Measurements from ENCODE around the gene PTDSS2. TPM values are rescaled to one million over a fixed set of nuclear protein-coding genes. Genes with fewer than 3 reads are reported as not detected.

PTDSS2 gene
- total RNA-seq, 1 donor from 2014 or later, result 32.9 TPM

GRCh38 chr11:438101-438844 is 11.8 kb upstream of the PTDSS2 start:
- no peak for TF ChIP-seq CTCF (IDR thresholded peaks at IDR 0.05)
- no peaks in the 10 kb centered on the region for H3K36me3 ChIP-seq
- H3K27me3 ChIP-seq (ENCODE audit: low read depth), result peaks cover 16% of the 10 kb centered on the region
- ATAC-seq, result no peak
- peak; percentile 45 for DNase-seq
- intact Hi-C loops (cut with DNase I), result no loop called here
- no peak overlapping the region for H3K27ac ChIP-seq
- H3K4me3 ChIP-seq, result no peak overlapping the region
- H3K4me1 ChIP-seq, result peaks cover 19% of the 10 kb centered on the region
- H3K9me3 ChIP-seq, result no peaks in the 10 kb centered on the region

- TF ChIP-seq CTCF (IDR thresholded peaks at IDR 0.05), result no peak
- H3K36me3 ChIP-seq, result no peaks in the 10 kb centered on the region
- DNase-seq, result peak; percentile 37
- intact Hi-C loops (cut with DNase I), result no loop called here
- no peak overlapping the region for H3K27ac ChIP-seq
- H3K4me1 ChIP-seq, result peaks cover 31% of the 10 kb centered on the region
- no peaks in the 10 kb centered on the region for H3K9me3 ChIP-seq
- ATAC-seq, result no peak
- H3K4me3 ChIP-seq, result no peak overlapping the region
- peaks cover 16% of the 10 kb centered on the region for H3K27me3 ChIP-seq (ENCODE audit: low read depth)
These were observed 10.6 kb upstream of the PTDSS2 start for GRCh38 chr11:439315-440064.

GRCh38 chr11:440065-441042 is 9.7 kb upstream of the PTDSS2 start:
- ATAC-seq, result no peak

GRCh38 chr11:441043-441417 is 9.0 kb upstream of the PTDSS2 start:
- peaks cover 34% of the 10 kb centered on the region for H3K4me1 ChIP-seq
- H3K36me3 ChIP-seq, result no peaks in the 10 kb centered on the region
- no peaks in the 10 kb centered on the region for H3K9me3 ChIP-seq
- peaks cover 16% of the 10 kb centered on the region for H3K27me3 ChIP-seq (ENCODE audit: low read depth)
- peak overlapping the region; percentile 52 for H3K4me3 ChIP-seq
- intact Hi-C loops (cut with DNase I), result no loop called here
- ATAC-seq (peak; percentile 8 to 18), DNase-seq (peak; percentile 45)
- H3K27ac ChIP-seq, result no peak overlapping the region
- no peak for TF ChIP-seq CTCF (IDR thresholded peaks at IDR 0.05)

More at GRCh38 chr11:440065-441042, 9.7 kb upstream of the PTDSS2 start:
- Histone ChIP-seq H3K9me3 (no peaks in the 10 kb centered on the region), H3K36me3 (no peaks in the 10 kb centered on the region), H3K27me3 (ENCODE audit: low read depth) (peaks cover 16% of the 10 kb centered on the region), H3K4me3 (peak overlapping the region; percentile 52), H3K27ac (no peak overlapping the region), H3K4me1 (peaks cover 34% of the 10 kb centered on the region)
- DNase-seq, result peak; percentile 55
- no peak for TF ChIP-seq CTCF (IDR thresholded peaks at IDR 0.05)
- intact Hi-C loops (cut with DNase I), result no loop called here

Measured in lower lobe of right lung (tissue), 2 donors.